NCI-H2227 (cell line): ENCODE measurements around the gene MTCH2.

Experiments
- DNase-seq: peaks from one replicate; lab custom pipeline; 2025; ENCODE audit not compliant: unreplicated experiment; lab: John Stamatoyannopoulos, UW

The MTCH2 gene

DNA sequence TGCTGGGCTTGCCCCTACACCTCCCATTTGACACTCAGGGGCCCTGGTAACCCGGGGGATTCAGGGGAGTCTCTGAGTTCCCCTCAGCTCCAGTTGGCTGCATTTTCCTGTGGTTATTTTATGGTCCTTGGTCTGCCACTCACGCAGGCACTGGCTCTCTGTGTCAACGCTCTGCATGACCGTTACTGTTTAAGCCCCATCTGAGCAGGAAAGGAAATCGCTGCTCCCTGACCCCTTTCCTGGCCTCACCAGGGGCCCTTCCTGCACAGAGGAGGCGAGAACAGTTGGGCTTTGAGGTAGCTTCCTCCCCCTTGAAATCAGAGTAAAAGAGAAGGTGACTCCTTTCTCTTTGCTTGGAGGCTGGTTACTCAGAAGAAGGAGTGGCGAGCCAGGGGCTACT, 50.6 kb downstream of the MTCH2 start:
- DNase-seq = no peak

DNA sequence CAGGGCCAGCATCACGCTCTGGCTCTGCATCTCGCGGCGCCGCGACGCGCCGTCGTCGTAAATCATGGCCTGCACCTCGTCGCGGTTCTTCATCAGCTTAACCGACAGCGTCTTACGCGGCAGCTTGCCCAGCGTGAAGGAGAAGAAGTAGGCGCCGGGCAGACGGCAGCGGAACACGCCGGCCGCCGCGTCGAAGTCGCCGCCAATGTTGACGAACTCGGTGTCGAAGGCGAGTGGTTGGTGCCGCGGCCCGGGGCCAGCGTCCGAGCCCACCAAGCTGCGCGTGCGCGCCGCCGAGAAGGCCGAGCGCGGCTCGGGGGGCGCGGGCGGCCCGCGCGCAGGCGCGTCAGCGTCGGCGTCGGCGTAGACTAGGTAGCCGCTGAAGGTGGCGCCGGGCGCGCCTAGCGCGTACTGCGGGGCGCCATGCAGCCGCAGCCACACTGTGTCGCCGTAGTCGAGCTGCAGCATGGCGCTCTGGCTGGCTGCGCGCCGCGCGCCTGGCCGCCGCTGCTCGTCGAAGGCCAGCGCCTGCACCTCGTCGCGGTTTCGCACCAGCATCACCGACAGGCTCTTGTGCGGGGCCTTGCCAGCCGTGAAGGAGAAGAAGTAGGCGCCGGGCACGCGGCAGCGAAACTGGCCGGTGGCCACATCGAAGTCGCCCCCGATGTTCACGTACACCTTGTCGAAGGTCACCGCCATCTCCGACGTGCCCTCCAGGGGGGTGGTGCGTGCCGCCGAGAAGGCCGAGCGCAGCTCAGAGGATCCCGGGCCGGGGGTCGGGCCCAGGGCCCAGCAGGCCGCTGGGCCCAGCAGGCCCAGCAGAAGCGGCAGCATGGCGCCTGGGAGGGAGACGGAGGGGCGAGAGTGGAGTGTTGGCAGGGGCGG, 52.1 kb downstream of the MTCH2 start:
- DNase-seq = no peak

DNA sequence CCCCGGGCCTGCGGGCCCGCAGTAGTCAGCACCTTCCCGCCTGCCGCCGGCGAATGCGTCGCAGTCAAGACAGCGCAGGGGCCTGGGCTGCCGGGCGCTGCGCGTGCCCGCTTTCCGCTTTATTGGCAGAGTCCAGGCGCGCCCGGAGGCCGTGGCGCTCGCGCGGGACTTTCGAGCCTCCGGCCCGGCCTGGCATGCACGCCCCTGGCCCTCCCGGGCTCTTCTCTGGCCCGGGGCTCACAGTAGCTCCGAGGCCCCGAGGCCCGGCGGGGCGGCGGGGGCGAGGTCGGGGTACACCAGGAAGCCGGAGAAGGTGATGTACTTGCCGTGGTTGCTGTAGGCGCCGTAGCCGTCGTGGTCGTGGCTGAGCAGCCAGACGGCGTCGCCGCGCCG, 52.8 kb downstream of the MTCH2 start:
- no peak for DNase-seq

DNA sequence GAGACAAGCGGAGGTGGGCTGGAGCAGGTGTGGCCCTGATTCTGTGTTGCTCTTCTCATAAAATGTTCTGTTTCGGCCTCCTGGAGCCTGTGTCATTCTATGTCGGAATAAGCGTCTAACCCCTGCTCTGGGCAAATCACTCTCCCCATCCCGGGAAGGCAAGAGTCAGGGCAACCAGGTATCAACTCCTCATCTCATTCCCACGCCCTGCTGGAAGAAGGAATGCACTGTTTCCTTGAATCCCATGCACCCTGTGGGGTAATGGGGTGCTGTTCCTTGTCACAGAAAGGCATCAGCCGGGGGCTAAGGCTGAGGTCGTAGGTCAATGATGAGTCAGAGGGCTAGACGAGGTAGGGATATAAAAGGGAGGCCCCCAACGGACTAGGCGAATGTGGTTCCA, 53.2 kb downstream of the MTCH2 start:
- DNase-seq = no peak

DNA sequence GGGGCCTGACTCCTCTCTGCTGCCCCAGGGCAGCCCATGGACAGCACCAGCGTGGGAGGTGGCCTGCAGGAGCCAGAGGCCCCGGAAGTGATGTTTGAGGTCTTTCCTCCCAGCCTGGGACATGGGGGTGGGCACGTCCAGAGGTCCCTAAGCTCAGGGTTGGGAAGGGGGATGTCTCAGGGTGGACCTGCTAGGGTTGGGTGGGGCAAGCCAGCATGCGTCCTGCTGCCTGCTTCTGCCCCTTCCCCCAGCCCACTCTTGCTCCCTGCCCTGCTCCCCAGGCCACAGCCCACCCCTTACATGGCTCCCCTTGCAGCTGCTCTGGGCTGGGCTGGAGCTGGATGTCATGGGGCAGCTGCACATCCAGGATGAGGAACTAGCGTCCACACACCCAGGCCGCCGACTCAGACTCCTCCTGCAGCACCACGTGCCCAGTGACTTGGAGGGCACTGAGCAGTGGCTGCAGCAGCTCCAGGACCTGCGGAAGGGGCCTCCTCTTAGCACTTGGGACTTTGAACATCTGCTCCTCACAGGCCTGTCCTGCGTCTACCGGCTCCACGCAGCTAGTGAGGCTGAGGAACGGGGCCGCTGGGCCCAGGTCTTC, 54.5 kb downstream of the MTCH2 start:
- DNase-seq = no peak

DNA sequence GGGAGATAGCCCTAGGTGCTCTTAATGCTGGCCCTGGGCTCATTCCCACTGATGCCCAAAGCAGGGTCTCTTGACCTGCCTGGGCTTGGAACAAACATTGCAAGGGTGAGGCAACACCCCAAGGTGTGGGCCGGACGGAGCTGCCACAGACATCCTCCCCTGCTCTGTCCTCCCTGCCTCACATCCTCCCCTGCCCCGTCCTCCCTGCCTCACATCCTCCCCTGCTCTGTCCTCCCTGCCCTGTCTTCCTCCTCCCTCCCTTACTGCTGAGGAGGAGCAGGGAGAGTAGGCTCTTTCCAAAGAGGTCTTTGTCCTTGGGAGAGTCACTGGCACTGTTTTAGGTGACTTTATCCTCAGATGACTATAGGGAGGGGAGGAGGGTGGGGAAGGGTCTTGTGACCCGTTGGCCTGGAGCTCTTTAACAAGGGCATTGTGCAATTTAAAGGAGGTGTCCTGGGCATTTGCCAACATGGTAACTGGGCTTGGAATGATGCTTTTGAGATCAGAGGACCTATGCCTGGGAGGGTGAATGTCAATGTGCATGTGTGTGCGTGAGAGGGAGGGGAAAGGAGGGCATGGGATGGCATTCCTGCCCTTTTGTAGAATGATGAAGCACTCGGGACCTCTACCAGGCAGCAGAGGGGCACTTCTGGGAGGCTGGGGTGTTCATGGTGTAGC, 55.2 kb downstream of the MTCH2 start:
- no peak for DNase-seq

DNA sequence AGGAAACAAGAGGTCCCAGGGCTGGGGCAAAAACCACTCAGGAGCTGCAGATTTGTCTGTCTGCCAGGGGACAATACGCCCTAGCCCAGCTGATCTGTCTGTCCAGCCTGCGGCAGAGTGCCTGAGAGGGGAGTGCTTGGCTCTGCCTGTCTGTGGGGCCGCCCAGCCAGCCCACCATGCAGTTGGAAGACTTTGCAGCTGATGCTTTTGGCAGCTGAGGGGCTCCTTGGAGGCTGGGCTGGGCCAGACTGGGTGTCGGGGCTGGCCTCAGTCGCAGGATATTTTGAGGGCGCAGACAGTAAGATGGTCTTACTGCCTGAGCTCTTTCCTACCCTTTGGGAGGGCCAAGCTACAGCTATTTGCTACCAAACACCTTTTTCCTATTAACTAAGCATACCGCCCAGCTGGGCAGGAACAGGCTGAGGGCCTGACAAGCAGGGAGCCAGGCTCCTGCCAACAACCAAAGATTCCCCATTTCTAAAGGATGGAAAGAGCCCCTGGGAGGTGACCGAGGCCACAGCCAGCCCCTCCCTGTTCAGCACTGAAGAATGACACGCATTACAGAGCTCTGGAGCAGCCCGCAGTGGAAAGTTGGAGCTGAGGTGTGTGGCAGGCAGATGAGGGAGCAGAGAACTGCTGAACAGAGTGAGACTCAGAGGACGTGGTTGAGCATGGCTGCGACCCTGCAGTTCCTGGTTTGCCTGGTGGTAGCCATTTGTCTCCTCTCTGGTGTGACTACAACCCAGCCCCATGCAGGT, 56.1 kb downstream of the MTCH2 start, which contains the start of gene FAM180B:
TSS of gene FAM180B (plus strand) at position 581 of the 758 bp plus-strand sequence. CDS start at position 672, 91 bp downstream.
- no peak for DNase-seq

DNA sequence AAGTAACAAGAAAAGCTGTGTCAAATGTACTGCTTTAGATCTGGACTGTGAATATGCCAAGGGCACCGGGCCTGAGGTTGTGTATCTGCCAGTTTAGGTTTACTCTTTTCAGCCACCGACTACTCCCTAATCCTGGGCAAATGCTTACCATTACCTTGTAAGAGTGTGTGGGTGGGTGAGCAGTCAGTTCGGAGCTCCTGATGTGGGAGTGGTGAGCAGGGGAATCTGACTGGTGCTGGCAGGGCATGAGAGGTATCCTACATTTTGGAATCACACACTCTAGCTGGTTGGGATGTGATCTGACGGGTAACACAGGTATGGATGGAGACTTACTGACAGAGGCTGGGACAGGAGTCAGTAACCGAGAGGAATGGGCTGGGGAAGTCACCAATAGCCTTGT, 58.5 kb downstream of the MTCH2 start:
- DNase-seq = no peak

DNA sequence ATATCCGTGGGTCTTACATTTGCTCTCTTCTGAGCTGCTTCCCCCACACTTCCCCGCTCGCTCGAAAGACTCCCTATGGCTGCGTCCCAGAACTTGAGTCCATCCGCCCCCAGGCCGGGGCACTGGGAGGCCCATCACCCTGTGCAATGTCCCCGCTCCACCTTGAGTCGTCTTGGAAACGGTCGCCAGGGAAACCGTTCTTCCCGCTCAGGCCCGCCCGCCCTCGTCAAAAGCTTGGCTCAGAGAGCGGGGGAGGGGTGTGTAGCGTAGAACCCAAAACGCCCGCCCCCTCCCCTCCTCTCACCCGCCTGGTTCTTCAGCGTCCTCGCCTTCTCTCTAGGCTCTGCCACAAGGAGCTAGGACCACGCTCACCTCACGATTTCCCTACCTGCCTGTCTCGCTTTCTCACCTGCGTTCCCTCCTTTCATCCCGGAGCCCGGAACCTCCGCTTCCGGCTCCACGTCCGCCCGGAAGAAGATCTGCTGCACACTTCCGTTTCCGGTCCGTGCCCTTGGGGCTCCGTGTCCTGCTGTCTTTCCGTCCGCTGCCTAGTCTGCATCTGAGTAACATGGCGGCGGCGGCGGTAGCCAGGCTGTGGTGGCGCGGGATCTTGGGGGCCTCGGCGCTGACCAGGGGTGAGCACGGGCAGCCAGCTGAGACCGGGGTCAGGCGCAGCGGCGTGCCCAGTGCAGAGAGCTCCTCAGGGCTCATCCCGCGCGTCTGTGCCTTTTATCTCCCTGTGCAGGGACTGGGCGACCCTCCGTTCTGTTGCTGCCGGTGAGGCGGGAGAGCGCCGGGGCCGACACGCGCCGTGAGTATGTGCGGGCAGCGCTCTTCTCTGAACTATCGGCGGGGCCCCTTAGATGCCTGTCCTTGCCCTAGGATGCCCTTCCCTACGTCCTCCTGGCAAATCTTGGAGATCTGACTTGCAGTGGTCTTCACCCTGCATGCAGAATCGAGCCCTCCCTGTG, 63.5 kb downstream of the MTCH2 start, which contains the start of the genes KBTBD4 and NDUFS3:
TSS of gene KBTBD4 (minus strand) at position 447 of the 971 bp plus-strand sequence. CDS start at position 428, 19 bp downstream.
TSS of gene NDUFS3 (plus strand) at position 551 of the 971 bp plus-strand sequence. CDS start at position 569, 18 bp downstream.
- peak; percentile 95 for DNase-seq

DNA sequence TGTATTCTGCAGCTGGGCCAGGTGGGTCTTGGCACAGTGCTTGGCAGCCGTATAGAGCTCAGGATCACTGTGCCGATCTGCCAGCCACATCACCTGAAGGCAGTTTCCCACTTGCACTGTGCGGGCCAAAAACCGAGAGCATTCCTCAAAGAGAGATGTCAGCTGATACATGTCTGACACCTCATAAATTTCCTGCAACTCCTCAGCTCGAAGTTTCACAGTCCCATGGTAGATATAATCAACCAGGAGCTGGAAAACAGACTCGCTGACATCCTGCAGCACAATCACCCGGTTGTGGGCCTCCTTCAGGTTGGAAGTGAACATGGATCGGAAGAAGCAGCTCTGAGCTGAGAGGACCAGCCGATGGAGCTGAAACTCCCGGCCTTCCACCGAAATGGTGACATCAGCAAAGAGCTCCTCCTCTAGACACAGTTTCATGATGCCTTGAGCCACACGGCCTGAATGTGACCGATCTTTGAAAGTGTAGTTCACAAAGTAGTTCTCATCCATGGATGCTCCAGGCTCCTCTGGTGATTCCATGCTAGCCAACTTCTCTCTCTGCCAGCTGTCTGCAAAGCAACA, 64.8 kb downstream of the MTCH2 start:
- peak; percentile 47 for DNase-seq

DNA sequence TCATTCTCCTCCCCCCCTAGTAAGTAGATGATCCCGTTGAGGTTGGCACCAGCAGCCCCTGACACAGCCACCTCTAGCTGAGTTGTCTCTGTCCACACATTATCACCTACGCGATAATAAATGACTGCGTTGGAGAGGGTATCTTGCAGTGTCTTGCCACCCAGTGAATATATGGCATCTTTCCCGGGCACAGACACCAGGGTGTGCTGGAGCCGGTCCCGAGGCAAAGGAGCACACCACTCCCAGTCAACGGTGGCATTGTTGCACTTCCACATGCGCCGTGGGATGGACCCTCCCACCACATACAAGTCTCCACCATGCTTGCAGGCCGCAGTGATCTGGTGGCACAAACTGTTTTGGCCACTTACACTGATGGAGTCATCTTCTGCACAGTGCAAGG, 69.0 kb downstream of the MTCH2 start:
- peak; percentile 42 for DNase-seq

DNA sequence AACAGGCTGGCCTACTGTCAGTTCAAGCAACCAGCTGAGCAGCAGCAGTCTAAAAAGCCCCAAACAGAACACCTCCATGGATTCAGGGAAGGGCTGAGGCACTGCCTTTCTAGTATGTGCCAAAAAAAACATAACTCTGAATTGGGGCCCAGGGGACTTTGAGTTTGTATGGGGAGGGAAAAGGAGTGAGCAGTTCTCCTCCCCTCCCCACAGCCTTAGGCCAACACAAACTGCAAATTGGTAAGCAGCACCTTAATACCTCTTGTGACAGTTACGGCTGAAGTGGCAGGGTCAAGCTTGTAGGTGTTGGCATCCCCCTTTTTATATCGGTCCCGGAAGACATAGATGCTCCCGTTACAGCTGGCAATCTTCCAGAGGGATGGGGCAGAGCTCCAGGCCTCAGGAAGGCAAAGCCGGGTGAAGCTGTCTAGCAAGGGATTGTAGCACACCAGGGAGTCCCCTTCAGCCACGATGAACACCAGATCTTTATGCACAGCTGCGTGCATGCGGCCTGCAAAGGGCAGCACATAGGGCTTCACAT, 69.6 kb downstream of the MTCH2 start:
- DNase-seq = peak; percentile 72

DNA sequence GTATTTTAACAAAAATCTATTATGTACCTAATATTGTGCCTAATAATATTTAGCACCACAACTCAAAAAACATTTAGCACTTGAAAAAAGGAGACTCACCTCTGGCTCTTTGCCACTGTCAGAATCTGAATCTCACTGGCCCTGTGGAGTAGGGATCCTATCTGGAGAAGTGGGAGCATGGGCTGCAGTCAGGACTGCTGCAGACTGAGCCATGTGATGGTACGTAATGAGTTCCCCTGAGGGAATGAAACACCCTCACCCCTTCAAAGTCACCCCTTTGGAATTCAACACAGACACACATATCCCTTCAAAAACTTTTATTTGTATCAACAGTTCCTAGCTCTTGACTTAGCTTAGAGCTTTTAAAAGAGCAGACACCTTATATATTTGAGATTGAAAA, 70.5 kb downstream of the MTCH2 start:
- DNase-seq = no peak

DNA sequence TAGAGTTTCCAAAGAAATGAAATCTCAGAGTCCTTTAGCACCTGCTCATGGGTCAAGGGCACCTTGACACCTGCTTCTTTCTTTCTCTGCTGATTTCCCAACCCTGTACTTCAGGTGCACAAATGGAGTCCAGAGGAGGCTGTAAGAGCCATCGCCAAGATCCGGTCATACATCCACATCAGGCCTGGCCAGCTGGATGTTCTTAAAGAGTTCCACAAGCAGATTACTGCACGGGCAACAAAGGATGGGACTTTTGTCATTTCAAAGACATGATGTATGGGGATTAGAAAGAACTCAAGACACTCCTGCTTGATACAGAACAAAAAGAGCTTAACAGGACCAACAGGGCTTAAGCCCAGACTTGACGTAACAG, 71.0 kb downstream of the MTCH2 start:
- DNase-seq = no peak

DNA sequence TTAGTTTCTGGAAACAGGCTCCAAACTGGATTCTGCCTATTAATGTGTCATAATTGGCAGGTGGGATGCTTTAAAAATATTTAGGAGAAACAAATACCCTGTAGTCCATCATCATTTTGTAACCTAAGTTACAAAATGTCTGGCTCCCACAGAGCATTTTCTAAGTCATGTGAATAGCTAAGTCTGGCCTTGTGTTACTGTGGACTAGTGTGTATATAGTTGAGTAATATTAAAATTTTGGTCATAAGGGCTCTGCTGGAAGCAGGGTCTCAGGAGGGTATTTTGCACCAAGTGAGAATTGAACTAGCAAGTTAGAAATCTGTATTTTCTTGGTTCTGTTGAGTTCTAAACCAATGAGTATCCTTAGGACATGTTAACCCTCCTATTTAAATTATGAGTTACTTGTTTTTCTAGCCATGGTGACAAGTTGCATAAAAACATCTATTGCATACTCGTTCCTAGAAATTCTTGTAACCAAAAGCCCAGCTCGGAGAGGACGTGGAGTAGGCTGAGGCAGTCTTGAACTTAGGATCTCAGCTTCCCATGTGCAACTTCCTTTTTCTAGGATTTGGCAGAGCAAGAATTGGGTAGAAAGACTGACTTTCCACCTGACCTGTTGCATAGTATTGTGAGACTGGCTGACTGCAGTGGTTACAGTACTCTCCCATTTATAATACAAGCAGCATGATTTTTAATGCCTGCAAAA, 71.6 kb downstream of the MTCH2 start:
- DNase-seq = no peak

DNA sequence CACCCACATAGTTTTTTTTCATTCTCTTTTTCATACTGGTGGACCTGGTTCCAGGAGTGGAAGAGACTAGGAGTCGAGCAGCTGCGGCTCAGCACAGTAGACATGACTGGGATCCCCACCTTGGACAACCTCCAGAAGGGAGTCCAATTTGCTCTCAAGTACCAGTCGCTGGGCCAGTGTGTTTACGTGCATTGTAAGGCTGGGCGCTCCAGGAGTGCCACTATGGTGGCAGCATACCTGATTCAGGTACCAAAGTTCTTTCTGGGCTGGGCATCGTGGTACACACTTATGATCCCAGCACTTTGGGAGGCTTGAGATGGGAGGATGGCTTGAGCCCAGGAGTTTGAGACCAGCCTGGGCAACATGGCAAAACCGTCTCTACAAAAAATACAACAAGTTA, 72.7 kb downstream of the MTCH2 start:
- no peak for DNase-seq
